ENCODE data around the gene FHIP2A. TPM values are rescaled to one million over a fixed set of nuclear protein-coding genes. Genes with fewer than 3 reads are reported as not detected.

FHIP2A gene
- 16.9 and 19.0 TPM in 2 replicates for total RNA-seq

GRCh38 chr10:114821293-114821914, at the start of gene FHIP2A:
Gene FHIP2A (plus strand): TSS chr10:114821780. CDS start chr10:114822079, 299 bp downstream.

Other genes with a start within 250 kb of the FHIP2A start
- 28.6 and 69.3 TPM in 2 replicates for gene ABLIM1, start 163.5 kb upstream of the FHIP2A start, total RNA-seq
- gene TRUB1, start 116.4 kb downstream of the FHIP2A start, total RNA-seq = 22.1 and 26.6 TPM in 2 replicates